ENCODE measurements around the gene KCNN3.
A peak's percentile ranks its signal among the peaks of the same experiment; 100 is the strongest.

Gene KCNN3

DNA sequence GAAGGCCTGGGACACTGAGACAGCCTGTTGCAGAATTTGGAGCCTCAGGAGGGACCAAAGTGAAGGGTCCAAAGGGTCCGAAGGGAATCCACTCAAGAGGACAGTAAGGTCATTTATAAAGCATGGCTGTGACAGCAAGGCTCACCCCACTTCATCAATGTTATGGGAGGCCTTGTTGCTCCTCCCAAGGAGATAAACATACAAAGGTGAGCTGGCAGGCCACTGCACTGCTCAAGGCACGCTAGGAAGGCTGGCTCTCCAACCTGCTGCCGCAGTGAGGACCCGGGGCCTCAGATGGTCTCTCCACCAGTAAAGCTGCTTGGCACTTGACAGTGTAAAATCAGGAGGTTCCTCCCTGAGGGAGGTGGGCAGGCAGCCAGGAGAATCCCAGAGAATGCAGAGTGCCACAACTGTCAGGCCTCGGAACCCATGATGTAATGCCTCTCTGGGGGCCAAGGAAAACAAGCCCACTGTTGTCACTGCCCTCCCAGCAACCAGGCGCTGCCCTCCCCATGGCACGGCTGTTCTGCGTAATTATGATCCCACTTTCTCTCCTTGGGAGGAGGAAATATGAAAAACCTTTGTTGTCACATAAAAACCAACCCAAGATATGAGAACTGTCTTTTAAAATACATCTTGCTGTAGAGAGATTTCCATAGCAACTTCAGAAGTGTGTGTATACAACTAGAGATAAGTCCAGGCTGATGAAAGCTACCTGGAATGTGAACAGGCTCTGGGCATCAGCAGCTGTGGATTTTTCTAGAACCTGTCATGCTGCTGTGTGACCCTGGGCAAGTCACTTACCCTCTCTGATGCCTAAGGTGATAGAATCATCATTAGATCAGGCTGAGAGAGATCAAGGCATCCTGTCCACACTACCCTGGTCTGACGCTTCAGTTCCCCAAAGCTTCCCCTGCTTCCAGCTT, 102.5 kb downstream of the KCNN3 start:
- no peak for DNase-seq

DNA sequence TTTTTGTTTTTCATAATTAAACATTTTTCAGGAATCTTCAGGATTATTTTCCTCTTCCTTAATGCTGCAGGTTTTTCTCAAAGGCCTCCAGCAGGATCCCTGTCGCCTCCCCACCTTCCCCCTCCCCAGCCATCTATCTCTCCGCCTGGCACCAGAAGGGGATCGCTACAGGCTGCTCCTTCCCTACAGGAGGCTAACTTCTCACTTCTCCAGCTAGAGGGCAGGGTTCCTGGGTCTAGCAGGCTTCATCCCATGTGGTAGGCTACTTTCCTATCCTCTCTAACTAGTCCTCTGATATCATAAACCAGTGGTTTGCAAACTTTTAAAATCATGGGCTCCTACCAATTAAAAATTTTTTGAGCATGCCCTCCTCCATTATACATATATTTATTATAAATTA, 104.1 kb downstream of the KCNN3 start:
- no peak for DNase-seq

DNA sequence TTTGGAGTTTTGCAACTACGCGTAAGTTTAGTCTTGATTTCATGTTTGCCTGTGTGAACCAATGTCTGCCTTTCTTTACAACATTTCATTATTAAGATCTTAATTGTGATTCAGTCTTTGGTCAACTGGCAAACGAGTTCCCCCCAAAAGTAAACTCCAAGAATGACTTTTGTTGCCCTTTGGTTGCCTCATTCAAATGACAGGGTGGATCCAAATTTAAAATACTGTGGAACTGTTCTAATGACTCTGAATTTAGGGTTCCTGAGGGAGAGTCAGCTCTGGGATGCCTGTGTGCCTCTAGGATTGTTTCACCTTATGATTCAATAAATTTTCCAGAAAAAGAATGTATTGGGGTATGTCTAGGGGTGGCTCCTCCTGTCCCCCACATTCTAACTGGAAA, 105.3 kb downstream of the KCNN3 start:
- no peak for DNase-seq

DNA sequence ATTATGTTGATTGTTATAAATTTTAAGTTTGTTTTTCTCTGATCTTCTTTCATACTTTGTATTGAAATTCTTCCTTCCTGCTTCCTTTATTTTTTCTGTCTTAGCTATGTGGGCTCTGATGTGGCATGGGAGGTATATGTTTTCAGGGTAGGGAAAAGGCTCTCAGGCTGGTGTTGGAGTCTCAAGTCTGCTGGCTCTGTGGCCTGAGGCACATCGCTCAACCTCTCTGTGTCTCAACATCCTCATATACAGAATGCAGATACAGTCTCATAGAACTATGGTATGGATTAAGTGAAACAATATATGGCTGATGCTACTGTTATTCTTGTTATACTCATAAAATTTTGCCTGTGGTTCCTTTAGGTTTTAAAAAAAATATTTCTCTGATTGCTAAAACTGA, 105.9 kb downstream of the KCNN3 start:
- no peak for DNase-seq

DNA sequence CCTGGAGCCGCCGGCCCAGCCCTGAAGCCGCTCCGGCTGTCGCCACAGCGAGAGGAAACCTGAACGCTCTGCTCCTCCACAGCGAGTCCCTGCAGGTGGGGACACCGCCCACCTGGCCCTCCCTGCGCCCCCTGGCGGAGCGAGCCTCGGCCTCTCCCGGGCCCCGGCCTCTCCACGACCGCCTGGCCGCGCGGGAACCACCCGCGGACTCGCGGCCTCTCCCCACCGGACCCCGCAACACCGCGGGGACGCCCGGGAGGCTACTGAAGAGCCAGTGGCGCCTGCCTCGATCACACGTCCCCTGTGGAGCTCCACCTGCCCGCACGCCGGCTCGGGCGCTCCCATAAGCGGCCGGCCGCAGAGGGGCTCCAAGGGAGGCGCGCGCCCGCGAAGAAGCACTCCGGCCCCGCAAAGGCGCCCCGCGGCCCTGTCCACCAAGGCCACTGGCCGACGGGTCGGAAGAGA, 109.6 kb downstream of the KCNN3 start:
- peak; percentile 86 for DNase-seq

DNA sequence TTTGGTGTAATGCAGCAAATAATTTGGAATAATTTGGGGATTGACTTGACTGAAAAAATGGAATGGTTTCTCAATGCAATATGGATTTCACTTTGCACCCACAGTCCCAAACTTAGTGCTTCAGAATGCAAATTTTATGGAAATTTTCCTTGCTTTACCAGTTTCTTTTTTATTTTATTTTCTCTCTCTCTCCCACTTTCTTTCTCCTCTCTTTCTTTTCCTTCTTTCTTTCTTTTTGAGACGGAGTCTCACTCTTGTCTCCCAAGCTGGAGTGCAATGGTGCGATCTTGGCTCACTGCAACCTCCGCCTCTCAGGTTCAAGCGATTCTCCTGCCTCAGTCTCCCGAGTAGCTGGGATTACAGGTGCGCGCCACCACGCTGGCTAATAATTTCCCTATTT, 110.3 kb downstream of the KCNN3 start:
- DNase-seq = no peak

DNA sequence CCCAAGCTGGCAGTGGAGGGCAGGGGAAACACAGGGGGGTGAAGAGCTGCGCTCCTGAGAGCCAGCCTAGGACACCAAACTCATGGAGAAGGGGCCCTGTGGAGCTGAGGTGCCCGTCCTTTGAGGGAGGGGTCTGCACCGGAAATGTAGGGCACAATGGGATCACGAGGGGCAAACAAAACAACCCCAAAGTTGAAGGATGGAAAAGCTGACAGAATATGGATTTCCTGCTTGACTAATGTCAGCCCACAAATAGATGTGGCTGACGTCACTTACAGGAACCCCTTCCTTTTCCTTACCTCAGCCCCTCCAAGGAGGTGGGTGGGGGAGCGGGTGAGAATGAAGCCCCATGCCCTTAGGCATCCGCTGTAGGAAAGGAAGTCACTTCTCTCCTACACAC, 110.9 kb downstream of the KCNN3 start:
- peak; percentile 82 for DNase-seq

DNA sequence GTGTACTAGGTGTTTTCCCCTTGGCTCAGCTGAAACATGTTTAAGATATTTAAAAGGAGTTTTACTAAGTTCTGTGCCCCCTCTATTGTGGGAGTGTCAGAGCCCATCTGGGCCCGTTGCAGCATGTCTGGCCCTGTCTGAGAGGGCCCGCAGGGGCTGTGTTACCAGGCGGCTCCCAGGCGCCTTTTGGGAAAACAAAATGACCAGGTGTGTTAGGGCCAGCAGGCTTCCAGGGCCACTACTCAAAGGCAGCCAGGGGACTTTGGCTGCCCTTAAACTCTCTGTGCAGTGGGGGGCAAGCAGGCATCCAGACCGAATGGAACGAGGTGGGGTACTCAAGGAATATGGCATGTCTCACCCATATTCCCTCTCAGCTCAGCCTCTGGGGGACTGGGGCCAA, 111.7 kb downstream of the KCNN3 start:
- DNase-seq = no peak

GRCh38 chr1:154756793-154757548, 113.1 kb downstream of the KCNN3 start:
- no peak for DNase-seq

- peak; percentile 27 for DNase-seq
Measured at GRCh38 chr1:154755858-154756730, 114.0 kb downstream of the KCNN3 start.

GRCh38 chr1:154753426-154753825, 116.7 kb downstream of the KCNN3 start:
- DNase-seq = no peak

- peak; percentile 22 for DNase-seq
Measured at GRCh38 chr1:154752273-154753030, 117.6 kb downstream of the KCNN3 start.

DNA sequence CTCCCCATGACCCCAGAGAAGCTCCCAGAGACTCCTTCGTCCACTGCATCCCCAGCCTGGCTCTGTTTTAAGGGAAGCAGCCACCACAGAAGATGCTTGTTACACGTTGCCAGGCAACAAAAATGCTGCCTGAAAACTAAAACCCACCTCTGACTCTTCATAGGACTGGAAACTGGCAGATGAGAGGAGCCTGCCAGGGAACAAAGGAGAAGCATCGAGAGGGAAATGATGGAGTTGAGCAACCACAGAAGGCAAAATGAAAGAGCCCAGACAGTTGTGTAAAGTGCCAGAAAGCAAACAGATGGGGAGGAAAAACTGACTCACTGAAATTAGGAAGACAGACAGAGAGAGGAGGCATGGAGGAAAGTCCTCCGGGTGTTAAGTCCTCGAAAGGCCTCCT, 118.4 kb downstream of the KCNN3 start:
- peak; percentile 24 for DNase-seq

DNA sequence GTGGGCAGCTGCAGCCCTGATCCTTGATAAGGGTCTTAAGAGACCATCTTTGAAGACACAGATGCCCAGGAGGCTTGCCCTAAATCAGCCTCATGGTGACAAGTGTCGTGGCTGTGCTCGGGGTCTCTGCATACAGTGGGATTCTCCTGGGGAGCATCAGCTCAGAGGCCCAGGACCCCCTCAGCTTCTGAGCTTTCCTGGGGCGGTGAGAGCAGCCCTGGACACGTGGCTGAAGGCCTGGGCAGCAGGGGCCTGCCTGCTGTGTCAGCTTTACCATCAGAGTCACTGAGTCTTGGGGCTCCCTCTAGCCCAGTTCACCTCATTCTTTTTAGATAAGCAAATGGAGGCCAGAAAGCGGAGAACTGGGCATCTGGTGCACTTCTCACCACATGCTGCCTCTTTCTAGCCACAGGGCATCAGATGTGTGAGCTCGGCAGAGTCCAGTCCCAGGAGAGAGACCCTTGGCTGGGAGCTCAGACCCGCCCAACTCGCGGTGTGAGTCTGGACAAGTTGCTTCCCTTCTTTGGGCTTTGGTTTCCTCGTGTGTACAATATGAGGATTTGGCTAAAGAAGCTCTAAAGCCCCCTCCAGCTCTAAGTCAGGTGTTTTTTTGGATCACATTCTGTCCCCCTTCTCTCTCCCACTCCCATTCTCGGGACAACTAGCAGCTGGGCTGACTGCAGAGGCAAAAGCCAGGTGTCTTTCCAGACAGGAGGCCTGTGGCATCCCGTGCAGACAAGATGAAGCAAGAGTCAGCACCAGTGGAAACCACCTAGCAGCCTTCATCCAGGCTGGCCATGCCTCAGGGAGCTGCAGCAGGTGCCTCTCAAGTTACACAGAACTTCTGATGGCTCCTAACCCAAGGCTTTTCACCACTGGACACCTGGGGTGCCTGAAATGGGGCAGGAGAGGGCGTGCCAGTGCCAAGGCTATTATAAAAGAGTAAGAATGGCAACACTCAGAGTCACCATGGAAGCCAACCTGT, 119.1 kb downstream of the KCNN3 start:
- DNase-seq = no peak

GRCh38 chr1:154749078-154749760, 120.9 kb downstream of the KCNN3 start:
- DNase-seq = peak; percentile 74

DNA sequence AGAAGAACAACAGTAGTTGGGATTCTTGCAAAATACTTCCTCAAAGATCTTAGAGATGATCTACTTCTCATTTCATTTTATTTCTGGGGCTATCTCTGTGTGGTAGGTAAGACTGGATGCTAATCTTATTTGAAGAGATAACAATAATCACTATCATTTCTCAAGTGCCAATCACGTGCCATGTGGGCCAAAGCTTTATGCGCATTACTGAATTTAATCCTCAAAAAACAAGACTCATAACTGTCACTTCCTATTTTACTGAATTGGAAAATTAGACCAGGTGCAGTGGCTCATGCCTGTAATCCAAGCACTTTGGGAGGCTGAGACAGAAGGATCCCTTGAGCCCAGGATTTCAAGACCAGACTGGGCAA, 121.7 kb downstream of the KCNN3 start:
- DNase-seq = no peak

DNA sequence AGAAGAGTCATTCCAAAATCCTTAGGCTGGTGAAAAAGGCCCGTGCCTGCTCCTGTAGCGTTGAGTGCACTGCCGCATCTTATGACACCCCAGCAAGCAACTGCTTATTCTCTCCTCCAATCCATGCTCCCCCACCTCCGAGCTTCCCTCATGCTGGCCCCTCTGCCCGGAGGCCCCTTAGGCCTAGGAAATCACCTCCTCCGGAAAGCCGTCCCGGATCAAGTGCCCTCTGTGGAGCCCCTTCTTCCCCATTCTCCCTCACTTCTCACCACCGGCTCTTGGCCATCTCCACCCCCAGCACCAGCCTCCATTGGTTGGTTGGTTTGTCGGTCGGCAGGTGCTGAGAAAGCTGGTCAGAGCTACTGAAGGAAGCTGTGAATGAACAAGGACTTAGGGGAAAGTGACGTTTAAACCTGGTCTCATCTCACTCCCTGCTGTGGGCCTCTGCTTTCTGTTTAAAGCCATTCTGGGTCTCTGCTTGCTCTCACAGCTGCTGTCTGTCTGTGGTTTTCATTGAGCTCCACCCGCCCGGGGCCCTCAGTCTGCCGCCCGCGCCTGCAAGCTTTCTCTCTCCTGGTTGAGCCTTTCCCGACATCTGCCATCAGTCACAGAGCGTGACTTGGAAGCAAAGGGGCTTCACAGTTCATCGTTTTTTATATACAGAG, 122.2 kb downstream of the KCNN3 start:
- peak; percentile 76 for DNase-seq

DNA sequence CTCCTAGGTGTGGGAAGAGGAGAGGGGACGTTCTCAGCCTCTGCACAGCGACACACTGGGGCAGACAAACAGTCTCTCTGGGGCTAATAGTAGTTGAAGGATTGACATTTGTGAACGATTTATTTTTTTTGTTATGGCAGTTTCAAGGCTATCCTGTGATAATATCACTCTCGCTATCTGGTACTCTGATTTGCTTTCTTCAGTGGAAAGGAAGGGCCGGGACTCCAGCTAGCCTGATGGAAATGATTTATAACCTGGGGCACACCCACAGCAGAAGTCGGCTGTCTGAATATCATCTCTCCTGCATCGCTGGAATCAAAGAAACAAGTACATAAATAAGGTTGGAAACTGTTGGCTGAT, 122.7 kb downstream of the KCNN3 start:
- no peak for DNase-seq

GRCh38 chr1:154746622-154747299, 123.3 kb downstream of the KCNN3 start:
- DNase-seq = no peak

Data from activated CD4-positive, alpha-beta T cell treated with anti-CD3 and anti-CD28 coated beads, Interleukin-2, Interleukin-6, amounts not matched to agents 100 ng/mL and 50 ng/mL, durations not matched to agents 16 hours and 8 hours (primary cell).